SU-DHL-6 (cell line): ENCODE data around the gene ATP5PD.

Experiments used
- CTCF ChIP-seq: fragments of 200-600 bp; sonication (generic); IDR thresholded peaks from one replicate; pipeline ENCODE4 v1.5.1; 2017; ENCODE audit warnings: antibody characterized with exemption, mild to moderate bottlenecking, low read length, moderate library complexity; ENCODE audit not compliant: insufficient read depth, poor library complexity, severe bottlenecking
- EZH2phosphoT487 ChIP-seq: fragments of 200-600 bp; sonication (generic), shearing (Covaris generic); conservative IDR thresholded peaks from 2 replicates; pipeline ENCODE4 v1.6.1; 2018; ENCODE audit warnings: mild to moderate bottlenecking, antibody characterized with exemption, low read length, moderate library complexity, mixed read lengths

GRCh38 chr17:75061618-75062017 lies 14.8 kb upstream of the ATP5PD start:
- TF ChIP-seq CTCF (no peak), EZH2phosphoT487 (no peak)
